ENCODE results near the gene GLDN. TPM values are rescaled to one million over a fixed set of nuclear protein-coding genes. Genes with fewer than 3 reads are reported as not detected.

Gene GLDN
- total RNA-seq, 4 donors from 2014 or later, result 2.2 to 9.9 (median 4.3) TPM

GRCh38 chr15:51315726-51316125 is 25.7 kb upstream of the GLDN start:
- no peak for TF ChIP-seq CTCF (IDR thresholded peaks at IDR 0.05)
- TF ChIP-seq EP300 (IDR thresholded peaks at IDR 0.05), result no peak
- no peaks in the 10 kb centered on the region for H3K36me3 ChIP-seq
- intact Hi-C loops (cut with DNase I), result no loop called here
- no peaks in the 10 kb centered on the region for H3K9me3 ChIP-seq
- H3K27me3 ChIP-seq, result no peaks in the 10 kb centered on the region
- H3K4me1 ChIP-seq, result peaks cover 0 to 3% (median 0%) of the 10 kb centered on the region in 4 donors
- no peak overlapping the region for H3K4me3 ChIP-seq
- no peak for DNase-seq (ENCODE audit: extremely low spot score)
- 89% methylated on average over 7 of the region's 7 CpGs for WGBS
- no peak overlapping the region for H3K27ac ChIP-seq (replicated peaks in 1 of 4)

GRCh38 chr15:51316636-51317035 is 24.8 kb upstream of the GLDN start:
- Histone ChIP-seq H3K4me3 (no peak overlapping the region), H3K27ac (replicated peaks in 1 of 4) (no peak overlapping the region), H3K9me3 (no peaks in the 10 kb centered on the region), H3K27me3 (no peaks in the 10 kb centered on the region), H3K36me3 (no peaks in the 10 kb centered on the region), H3K4me1 (peaks cover 0 to 3% (median 0%) of the 10 kb centered on the region in 4 donors)
- no peak for DNase-seq (ENCODE audit: extremely low spot score)
- 92% methylated on average over 1 of the region's 1 CpG for WGBS
- TF ChIP-seq EP300 (IDR thresholded peaks at IDR 0.05) (no peak), POLR2AphosphoS5 (IDR thresholded peaks at IDR 0.05) (no peak), CTCF (IDR thresholded peaks at IDR 0.05) (no peak), POLR2A (IDR thresholded peaks at IDR 0.05; ENCODE audit: low read depth) (no peak)
- intact Hi-C loops (cut with DNase I), result no loop called here

- no peaks in the 10 kb centered on the region for H3K27me3 ChIP-seq
- peak overlapping the region in 1 of 4 donors; percentile 30 for H3K27ac ChIP-seq (replicated peaks in 1 of 4)
- intact Hi-C loops (cut with DNase I), result no loop called here
- no peaks in the 10 kb centered on the region for H3K9me3 ChIP-seq
- TF ChIP-seq POLR2AphosphoS5 (IDR thresholded peaks at IDR 0.05) (peak in 1 of 2 donors; percentile 17), CTCF (IDR thresholded peaks at IDR 0.05) (no peak)
- no peak for DNase-seq (ENCODE audit: extremely low spot score)
- H3K4me3 ChIP-seq, result no peak overlapping the region
- no peaks in the 10 kb centered on the region for H3K36me3 ChIP-seq
- 59% methylated on average over 7 of the region's 7 CpGs for WGBS
- peaks cover 3 to 14% (median 10%) of the 10 kb centered on the region in 4 donors for H3K4me1 ChIP-seq
Observed at GRCh38 chr15:51318382-51319150, 22.9 kb upstream of the GLDN start.

- H3K27ac ChIP-seq (replicated peaks in 1 of 4), result no peak overlapping the region
- H3K4me1 ChIP-seq, result peaks cover 3 to 14% (median 10%) of the 10 kb centered on the region in 4 donors
- no peak for DNase-seq (ENCODE audit: extremely low spot score)
- H3K4me3 ChIP-seq, result no peak overlapping the region
- no peaks in the 10 kb centered on the region for H3K27me3 ChIP-seq
- WGBS, result 81% methylated on average over 2 of the region's 2 CpGs
- intact Hi-C loops (cut with DNase I), result no loop called here
- no peak for TF ChIP-seq EP300 (IDR thresholded peaks at IDR 0.05)
- TF ChIP-seq POLR2A (IDR thresholded peaks at IDR 0.05; ENCODE audit: low read depth), result no peak
- no peak for TF ChIP-seq POLR2AphosphoS5 (IDR thresholded peaks at IDR 0.05)
- TF ChIP-seq CTCF (IDR thresholded peaks at IDR 0.05), result no peak
- H3K9me3 ChIP-seq, result no peaks in the 10 kb centered on the region
- H3K36me3 ChIP-seq, result no peaks in the 10 kb centered on the region
Observed at GRCh38 chr15:51319539-51319938, 21.9 kb upstream of the GLDN start.

- peaks cover 3 to 14% (median 10%) of the 10 kb centered on the region in 4 donors for H3K4me1 ChIP-seq
- H3K27me3 ChIP-seq, result no peaks in the 10 kb centered on the region
- H3K9me3 ChIP-seq, result no peaks in the 10 kb centered on the region
- DNase-seq (ENCODE audit: extremely low spot score), result no peak
- no peak overlapping the region for H3K4me3 ChIP-seq
- 88% methylated on average over 2 of the region's 2 CpGs for WGBS
- no peak overlapping the region for H3K27ac ChIP-seq (replicated peaks in 1 of 4)
- TF ChIP-seq POLR2AphosphoS5 (IDR thresholded peaks at IDR 0.05) (no peak), CTCF (IDR thresholded peaks at IDR 0.05) (no peak), EP300 (IDR thresholded peaks at IDR 0.05) (no peak), POLR2A (IDR thresholded peaks at IDR 0.05; ENCODE audit: low read depth) (no peak)
- intact Hi-C loops (cut with DNase I), result no loop called here
- no peaks in the 10 kb centered on the region for H3K36me3 ChIP-seq
Observed at GRCh38 chr15:51320843-51321242, 20.6 kb upstream of the GLDN start.
